ENCODE results near the gene DCAF11.

DCAF11 gene

GRCh38 chr14:24122898-24123297 is 8.3 kb downstream of the DCAF11 start:
- DNase-seq = no peak

GRCh38 chr14:24123424-24124417 is 9.1 kb downstream of the DCAF11 start:
- DNase-seq = no peak

GRCh38 chr14:24126939-24127338 is 12.4 kb downstream of the DCAF11 start:
- no peak for DNase-seq

- no peak for DNase-seq
Observed at GRCh38 chr14:24127673-24128072, 13.1 kb downstream of the DCAF11 start.

- no peak for DNase-seq
Observed at GRCh38 chr14:24129410-24129998, 14.9 kb downstream of the DCAF11 start.

- DNase-seq = no peak
Observed at GRCh38 chr14:24130380-24130716, 15.8 kb downstream of the DCAF11 start, which contains the start of gene FITM1. Gene FITM1, plus strand, starts transcription at chr14:24130659. Its CDS starts 905 bp downstream, at chr14:24131564.

GRCh38 chr14:24130717-24131548 is 16.4 kb downstream of the DCAF11 start:
- no peak for DNase-seq

- DNase-seq = no peak
Observed at GRCh38 chr14:24131549-24131966, 17.0 kb downstream of the DCAF11 start.

- DNase-seq = peak; percentile 94
Observed at GRCh38 chr14:24132061-24132685, 17.6 kb downstream of the DCAF11 start.

GRCh38 chr14:24132976-24133375 is 18.4 kb downstream of the DCAF11 start:
- DNase-seq = no peak

GRCh38 chr14:24133735-24134134 is 19.2 kb downstream of the DCAF11 start:
- no peak for DNase-seq

- no peak for DNase-seq
Observed at GRCh38 chr14:24135584-24135833, 20.9 kb downstream of the DCAF11 start.

GRCh38 chr14:24135834-24136683 is 21.5 kb downstream of the DCAF11 start, which contains the start of gene PSME1:
Gene PSME1, plus strand, starts transcription at chr14:24136194. Its CDS starts 69 bp downstream, at chr14:24136263.
- peak; percentile 98 for DNase-seq

GRCh38 chr14:24136684-24137528 is 22.3 kb downstream of the DCAF11 start:
- DNase-seq = peak; percentile 13

GRCh38 chr14:24137529-24138395 is 23.2 kb downstream of the DCAF11 start:
- DNase-seq = no peak

- no peak for DNase-seq
Observed at GRCh38 chr14:24138396-24139271, 24.1 kb downstream of the DCAF11 start.

GRCh38 chr14:24139272-24139934 is 24.8 kb downstream of the DCAF11 start:
- DNase-seq = peak; percentile 21

Measured in NCI-H69 (cell line).